OCI-LY1 (cell line): Measurements from ENCODE around the gene TRIM34.

Source experiments
- H2AFZ ChIP-seq: fragments of 200-600 bp; sonication (generic), shearing (Covaris generic); 2 replicates; pipeline ENCODE4 v1.6.0; 2014; ENCODE audit warnings: antibody characterized with exemption, mild to moderate bottlenecking, low read length
- H3F3A ChIP-seq: fragments of 200-600 bp; sonication (generic), shearing (Covaris generic); 2 replicates; pipeline ENCODE4 v1.6.0; 2014; ENCODE audit warnings: mild to moderate bottlenecking, antibody characterized with exemption, low read length, moderate library complexity; ENCODE audit not compliant: insufficient read depth
- H3K27ac ChIP-seq: fragments of 200-600 bp; sonication (generic); 2 replicates; pipeline ENCODE4 v1.5.1; 2014; ENCODE audit warnings: low read length, mixed run types, mild to moderate bottlenecking, low read depth; ENCODE audit not compliant: poor library complexity, severe bottlenecking
- H3K27me3 ChIP-seq: fragments of 200-600 bp; sonication (generic); 2 replicates; pipeline ENCODE4 v1.6.0; 2014; ENCODE audit warnings: antibody characterized with exemption, mild to moderate bottlenecking, low read length, moderate library complexity; ENCODE audit not compliant: insufficient read depth
- H3K36me3 ChIP-seq: fragments of 200-600 bp; sonication (generic); 2 replicates; pipeline ENCODE4 v1.6.1; 2014; ENCODE audit warnings: mild to moderate bottlenecking, antibody characterized with exemption, low read length, moderate library complexity, mixed read lengths; ENCODE audit not compliant: insufficient read depth
- H3K4me1 ChIP-seq: fragments of 200-600 bp; sonication (generic); 2 replicates; pipeline ENCODE4 v1.5.1; 2014; ENCODE audit warnings: mild to moderate bottlenecking, low read length, moderate library complexity; ENCODE audit not compliant: insufficient read depth, severe bottlenecking
- H3K4me2 ChIP-seq: fragments of 200-600 bp; sonication (generic), shearing (Covaris generic); 2 replicates; pipeline ENCODE4 v1.6.1; 2014; ENCODE audit warnings: low read length
- H3K4me3 ChIP-seq: fragments of 200-600 bp; sonication (generic); 2 replicates; pipeline ENCODE4 v1.5.1; 2014; ENCODE audit warnings: low read length, low read depth, mild to moderate bottlenecking, mixed read lengths; ENCODE audit not compliant: poor library complexity, severe bottlenecking
- H3K79me2 ChIP-seq: fragments of 200-600 bp; shearing (Covaris generic); 2 replicates; pipeline ENCODE4 v1.6.1; 2016; ENCODE audit warnings: mixed run types, low read length, mixed read lengths; ENCODE audit not compliant: insufficient read depth
- H3K9ac ChIP-seq: fragments of 200-600 bp; sonication (generic), shearing (Covaris generic); 2 replicates; pipeline ENCODE4 v1.6.1; 2014; ENCODE audit warnings: mild to moderate bottlenecking, low read length, mixed read lengths
- H3K9me2 ChIP-seq: fragments of 200-600 bp; sonication (generic), shearing (Covaris generic); 2 replicates; pipeline ENCODE4 v1.6.1; 2014; ENCODE audit warnings: low read depth, mild to moderate bottlenecking, low read length, mixed read lengths
- H3K9me3 ChIP-seq: fragments of 200-600 bp; shearing (Covaris generic); 2 replicates; pipeline ENCODE4 v1.6.1; 2014; ENCODE audit warnings: low read length, mixed read lengths
- H4K20me1 ChIP-seq: fragments of 200-600 bp; sonication (generic), shearing (Covaris generic); 2 replicates; pipeline ENCODE4 v1.6.0; 2016; ENCODE audit warnings: mild to moderate bottlenecking, low read length; ENCODE audit not compliant: insufficient read depth
- CTCF ChIP-seq: fragments of 200-600 bp; sonication (generic), shearing (Covaris generic); IDR thresholded peaks from 2 replicates; pipeline ENCODE4 v1.5.1; 2017; ENCODE audit warnings: mild to moderate bottlenecking, antibody characterized with exemption, low read length, moderate library complexity, mixed read lengths
- EZH2 ChIP-seq: fragments of 200-600 bp; sonication (generic), shearing (Covaris generic); IDR thresholded peaks from 2 replicates; pipeline ENCODE4 v1.8.0; 2017; ENCODE audit warnings: borderline replicate concordance, mixed run types, mild to moderate bottlenecking, antibody characterized with exemption, low read length, moderate library complexity, mixed read lengths

TRIM34 gene

GRCh38 chr11:5608808-5609207, 16.0 kb upstream of the TRIM34 start:
- Histone ChIP-seq H3K9ac (no peak overlapping the region), H3K79me2 (no peaks in the 10 kb centered on the region), H3K4me2 (no peak overlapping the region), H3K9me3 (no peaks in the 10 kb centered on the region), H3K4me1 (no peaks in the 10 kb centered on the region), H3K36me3 (no peaks in the 10 kb centered on the region), H2AFZ (no peak overlapping the region), H3K4me3 (no peak overlapping the region), H4K20me1 (no peaks in the 10 kb centered on the region), H3K27ac (no peak overlapping the region), H3F3A (no peaks in the 10 kb centered on the region), H3K9me2 (no peaks in the 10 kb centered on the region), H3K27me3 (no peaks in the 10 kb centered on the region)
- TF ChIP-seq EZH2 (no peak), CTCF (no peak)

- no peaks in the 10 kb centered on the region for H3F3A ChIP-seq
- no peak overlapping the region for H3K4me3 ChIP-seq
- no peaks in the 10 kb centered on the region for H3K4me1 ChIP-seq
- no peak overlapping the region for H3K9ac ChIP-seq
- H4K20me1 ChIP-seq: no peaks in the 10 kb centered on the region
- no peaks in the 10 kb centered on the region for H3K9me3 ChIP-seq
- no peak for TF ChIP-seq EZH2
- no peak for TF ChIP-seq CTCF
- no peaks in the 10 kb centered on the region for H3K9me2 ChIP-seq
- no peak overlapping the region for H2AFZ ChIP-seq
- no peak overlapping the region for H3K27ac ChIP-seq
- no peak overlapping the region for H3K4me2 ChIP-seq
- H3K79me2 ChIP-seq: no peaks in the 10 kb centered on the region
- H3K36me3 ChIP-seq: no peaks in the 10 kb centered on the region
- no peaks in the 10 kb centered on the region for H3K27me3 ChIP-seq
Observed at GRCh38 chr11:5610446-5610845, 14.4 kb upstream of the TRIM34 start.

GRCh38 chr11:5611627-5612026, 13.2 kb upstream of the TRIM34 start:
- peak overlapping the region; percentile 25 for H3K4me3 ChIP-seq
- H2AFZ ChIP-seq: no peak overlapping the region
- H3K4me1 ChIP-seq: no peaks in the 10 kb centered on the region
- H3K79me2 ChIP-seq: no peaks in the 10 kb centered on the region
- no peaks in the 10 kb centered on the region for H3K9me3 ChIP-seq
- no peaks in the 10 kb centered on the region for H3K27me3 ChIP-seq
- H3K4me2 ChIP-seq: peak overlapping the region; percentile 55
- H3K9me2 ChIP-seq: no peaks in the 10 kb centered on the region
- H3K27ac ChIP-seq: no peak overlapping the region
- H3K36me3 ChIP-seq: no peaks in the 10 kb centered on the region
- no peaks in the 10 kb centered on the region for H4K20me1 ChIP-seq
- no peak for TF ChIP-seq EZH2
- TF ChIP-seq CTCF: peak; percentile 71
- H3K9ac ChIP-seq: no peak overlapping the region
- H3F3A ChIP-seq: no peaks in the 10 kb centered on the region
